GM13976 (cell line): Measurements from ENCODE around the gene PIGR.

Source experiments
- DNase-seq: peaks from one replicate; pipeline ENCODE4 v3.0.0; 2012; ENCODE audit warnings: low spot score
- in situ Hi-C: fragments of 300-500 bp; cut with MboI; formaldehyde crosslinking; loops from one replicate; pipeline ENCODE4 v1.12.0; 2022; ENCODE audit warnings: low sequenced_read_pairs, mixed read lengths, inconsistent platforms; ENCODE audit not compliant: unreplicated experiment
- TF ChIP-seq, protein P1 (sequence below): IDR thresholded peaks from 2 replicates; pipeline ENCODE4 v1.5.1; 2012; ENCODE audit warnings: borderline replicate concordance, mild to moderate bottlenecking; ENCODE audit not compliant: insufficient read depth; ENCODE audit errors: extremely low read depth, missing control alignments, control extremely low read depth

The PIGR gene

DNA sequence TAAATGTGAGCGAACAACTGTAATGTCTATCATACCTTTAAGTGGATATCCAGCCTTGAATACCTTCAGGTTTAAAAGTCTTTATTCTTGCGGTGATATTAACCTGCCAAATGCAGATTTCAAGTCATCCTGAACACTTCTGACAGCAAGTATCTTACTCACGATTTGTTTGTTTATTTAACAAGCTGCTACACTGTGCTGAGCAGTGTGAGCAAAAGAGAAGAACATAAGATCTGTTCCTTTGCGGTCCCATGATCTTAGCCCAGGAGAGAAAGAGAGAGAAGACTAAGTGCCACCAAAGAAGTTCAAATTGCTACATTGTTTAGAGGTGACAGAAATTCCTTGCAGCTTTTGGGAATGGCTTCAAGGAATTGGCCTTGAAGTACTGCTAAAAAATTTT, 58.6 kb downstream of the PIGR start:
- TF ChIP-seq, protein P1, sequence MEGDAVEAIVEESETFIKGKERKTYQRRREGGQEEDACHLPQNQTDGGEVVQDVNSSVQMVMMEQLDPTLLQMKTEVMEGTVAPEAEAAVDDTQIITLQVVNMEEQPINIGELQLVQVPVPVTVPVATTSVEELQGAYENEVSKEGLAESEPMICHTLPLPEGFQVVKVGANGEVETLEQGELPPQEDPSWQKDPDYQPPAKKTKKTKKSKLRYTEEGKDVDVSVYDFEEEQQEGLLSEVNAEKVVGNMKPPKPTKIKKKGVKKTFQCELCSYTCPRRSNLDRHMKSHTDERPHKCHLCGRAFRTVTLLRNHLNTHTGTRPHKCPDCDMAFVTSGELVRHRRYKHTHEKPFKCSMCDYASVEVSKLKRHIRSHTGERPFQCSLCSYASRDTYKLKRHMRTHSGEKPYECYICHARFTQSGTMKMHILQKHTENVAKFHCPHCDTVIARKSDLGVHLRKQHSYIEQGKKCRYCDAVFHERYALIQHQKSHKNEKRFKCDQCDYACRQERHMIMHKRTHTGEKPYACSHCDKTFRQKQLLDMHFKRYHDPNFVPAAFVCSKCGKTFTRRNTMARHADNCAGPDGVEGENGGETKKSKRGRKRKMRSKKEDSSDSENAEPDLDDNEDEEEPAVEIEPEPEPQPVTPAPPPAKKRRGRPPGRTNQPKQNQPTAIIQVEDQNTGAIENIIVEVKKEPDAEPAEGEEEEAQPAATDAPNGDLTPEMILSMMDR, result no peak
- no peak for DNase-seq
- in situ Hi-C loops, result no loop called here

- TF ChIP-seq, protein P1, result no peak
- in situ Hi-C loops, result no loop called here
- no peak for DNase-seq
Measured at GRCh38 chr1:206886831-206887230, 59.4 kb downstream of the PIGR start.

- DNase-seq, result no peak
- TF ChIP-seq, protein P1, result no peak
- in situ Hi-C loops, result no loop called here
Measured at GRCh38 chr1:206885341-206886060, 60.8 kb downstream of the PIGR start.

GRCh38 chr1:206883876-206884275, 62.4 kb downstream of the PIGR start:
- TF ChIP-seq, protein P1, result no peak
- in situ Hi-C loops, result no loop called here
- no peak for DNase-seq

DNA sequence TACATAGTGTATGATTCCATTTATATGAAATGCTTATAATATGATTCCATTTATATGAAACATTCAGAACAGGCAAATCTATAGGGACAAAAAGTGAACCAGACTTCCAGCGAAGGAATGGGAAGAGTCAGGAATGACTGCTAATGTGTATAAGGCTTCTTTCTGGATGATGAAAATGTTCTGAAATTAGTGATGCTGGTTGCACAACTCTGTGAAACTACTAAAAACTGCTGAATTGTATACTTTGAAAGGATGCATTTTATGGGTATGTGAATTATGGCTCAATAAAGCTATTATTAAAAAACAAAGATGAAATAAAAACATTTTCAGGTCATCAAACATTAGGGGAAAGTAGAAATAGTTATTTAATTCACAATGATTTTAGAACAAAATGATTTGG, 63.1 kb downstream of the PIGR start:
- TF ChIP-seq, protein P1, result no peak
- in situ Hi-C loops, result no loop called here

GRCh38 chr1:206882555-206882954, 63.7 kb downstream of the PIGR start:
- no peak for DNase-seq
- TF ChIP-seq, protein P1, result no peak
- in situ Hi-C loops, result no loop called here

More for the DNA sequence above, 63.1 kb downstream of the PIGR start:
- DNase-seq, result no peak
